ENCODE data around the gene MAST4. TPM values are rescaled to one million over a fixed set of nuclear protein-coding genes. Genes with fewer than 3 reads are reported as not detected.

Gene MAST4
- total RNA-seq, 1 donor from 2014 or later: 112 TPM

DNA sequence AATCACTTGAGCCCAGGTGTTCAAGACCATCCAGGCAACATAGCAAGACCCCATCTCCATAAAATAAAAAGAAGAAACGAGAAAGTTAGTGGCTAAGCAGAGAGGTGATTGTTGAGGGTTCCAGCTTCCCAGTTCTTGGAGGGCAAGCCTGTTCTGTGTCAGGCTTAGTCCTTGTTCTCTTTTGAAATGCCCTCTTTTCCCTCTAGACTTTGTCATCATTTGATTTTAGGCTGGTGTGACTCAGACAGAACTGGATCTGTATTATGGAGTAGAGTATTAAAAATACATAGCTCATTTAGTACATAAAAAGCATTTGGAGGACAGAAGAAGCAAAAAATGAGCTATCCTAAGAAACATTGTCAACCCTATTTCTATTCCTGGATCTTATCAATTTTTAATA lies 441.0 kb downstream of the MAST4 start:
- Mint-ChIP-seq H3K27ac (ENCODE audit: unreplicated experiment) (no peak overlapping the region), H3K27me3 (ENCODE audit: unreplicated experiment) (no peaks in the 10 kb centered on the region), H3K4me1 (ENCODE audit: unreplicated experiment) (peaks cover 71% of the 10 kb centered on the region), H3K36me3 (ENCODE audit: low read depth, unreplicated experiment) (peaks cover 4% of the 10 kb centered on the region), H3K4me3 (ENCODE audit: unreplicated experiment) (no peak overlapping the region), H3K9me3 (ENCODE audit: unreplicated experiment) (no peaks in the 10 kb centered on the region)
- no peak for TF ChIP-seq CTCF (IDR thresholded peaks at IDR 0.05; ENCODE audit: unreplicated experiment)
- DNase-seq (ENCODE audit: low spot score): no peak

GRCh38 chr5:67038817-67039603 lies 442.8 kb downstream of the MAST4 start:
- H3K9me3 Mint-ChIP-seq (ENCODE audit: unreplicated experiment): no peaks in the 10 kb centered on the region
- no peak overlapping the region for H3K4me3 Mint-ChIP-seq (ENCODE audit: unreplicated experiment)
- peaks cover 4% of the 10 kb centered on the region for H3K36me3 Mint-ChIP-seq (ENCODE audit: low read depth, unreplicated experiment)
- TF ChIP-seq CTCF (IDR thresholded peaks at IDR 0.05; ENCODE audit: unreplicated experiment): no peak
- H3K27me3 Mint-ChIP-seq (ENCODE audit: unreplicated experiment): no peaks in the 10 kb centered on the region
- no peak for DNase-seq (ENCODE audit: low spot score)
- H3K4me1 Mint-ChIP-seq (ENCODE audit: unreplicated experiment): peaks cover 71% of the 10 kb centered on the region
- peak overlapping the region; percentile 15 for H3K27ac Mint-ChIP-seq (ENCODE audit: unreplicated experiment)

GRCh38 chr5:67042176-67043003 lies 446.2 kb downstream of the MAST4 start:
- TF ChIP-seq CTCF (IDR thresholded peaks at IDR 0.05; ENCODE audit: unreplicated experiment): no peak
- no peak overlapping the region for H3K4me3 Mint-ChIP-seq (ENCODE audit: unreplicated experiment)
- H3K36me3 Mint-ChIP-seq (ENCODE audit: low read depth, unreplicated experiment): peaks cover 4% of the 10 kb centered on the region
- peak overlapping the region; percentile 59 for H3K27ac Mint-ChIP-seq (ENCODE audit: unreplicated experiment)
- H3K4me1 Mint-ChIP-seq (ENCODE audit: unreplicated experiment): peaks cover 60% of the 10 kb centered on the region
- DNase-seq (ENCODE audit: low spot score): no peak
- H3K9me3 Mint-ChIP-seq (ENCODE audit: unreplicated experiment): no peaks in the 10 kb centered on the region
- H3K27me3 Mint-ChIP-seq (ENCODE audit: unreplicated experiment): no peaks in the 10 kb centered on the region

DNA sequence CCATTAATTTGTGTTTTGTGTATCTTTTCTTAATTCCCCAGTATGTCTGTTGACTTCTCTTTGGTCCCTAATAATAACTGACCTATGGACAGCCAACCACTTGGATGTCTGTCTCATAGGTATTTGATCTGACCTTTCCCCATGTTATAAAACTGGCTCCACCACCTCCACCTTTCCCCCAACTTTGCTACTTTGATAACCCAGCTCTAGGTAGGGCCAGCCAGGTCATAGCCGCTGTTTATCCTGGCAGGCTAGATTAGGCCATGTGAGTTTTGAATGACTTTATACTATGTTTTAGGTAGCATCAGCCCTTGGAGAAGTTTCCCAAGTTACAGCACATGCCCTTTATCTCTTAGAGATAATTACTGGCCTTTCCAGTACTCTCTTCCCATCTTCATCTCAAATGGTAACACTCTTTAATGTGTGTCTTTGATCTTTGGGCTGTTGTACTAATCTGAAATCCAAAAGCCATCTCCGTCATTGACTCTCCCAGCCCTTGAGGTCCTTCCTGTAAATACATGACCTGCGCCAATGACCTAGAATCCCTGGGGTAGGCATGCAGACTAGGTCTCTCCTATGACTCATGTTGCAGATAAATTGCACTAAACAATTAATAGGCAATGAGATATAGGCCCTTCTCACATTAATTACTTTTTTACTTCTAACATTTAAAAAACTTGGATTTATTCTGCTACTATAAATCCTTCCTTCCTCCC lies 447.8 kb downstream of the MAST4 start:
- peaks cover 54% of the 10 kb centered on the region for H3K4me1 Mint-ChIP-seq (ENCODE audit: unreplicated experiment)
- H3K36me3 Mint-ChIP-seq (ENCODE audit: low read depth, unreplicated experiment): peaks cover 4% of the 10 kb centered on the region
- DNase-seq (ENCODE audit: low spot score): no peak
- no peak for TF ChIP-seq CTCF (IDR thresholded peaks at IDR 0.05; ENCODE audit: unreplicated experiment)
- no peak overlapping the region for H3K4me3 Mint-ChIP-seq (ENCODE audit: unreplicated experiment)
- H3K27me3 Mint-ChIP-seq (ENCODE audit: unreplicated experiment): no peaks in the 10 kb centered on the region
- H3K9me3 Mint-ChIP-seq (ENCODE audit: unreplicated experiment): no peaks in the 10 kb centered on the region
- H3K27ac Mint-ChIP-seq (ENCODE audit: unreplicated experiment): no peak overlapping the region

Data from endothelial cell (in vitro differentiated cells).